A673 (cell line): ENCODE measurements around the gene SLC9C2. TPM values are rescaled to one million over a fixed set of nuclear protein-coding genes. Genes with fewer than 3 reads are reported as not detected.

Experiments
- BruUV-seq: library from RNA; stranded (reverse); fragments of 400-500 nt; replicated peaks from 2 replicates; lab custom pipeline; 2021; lab: Mats Ljungman, UMichigan
- CTCF ChIA-PET: fragments of 300-600 bp; sonication (Branson Sonifier 250); formaldehyde crosslinking; loops from one replicate; lab custom pipeline; 2022; ENCODE audit warnings: antibody characterized with exemption; lab: Charles Lee
- POLR2A ChIA-PET: fragments of 300-600 bp; sonication (Branson Sonifier 250); formaldehyde crosslinking; loops from one replicate; lab custom pipeline; 2022; ENCODE audit warnings: antibody characterized with exemption; ENCODE audit not compliant: low non-redundant PET; lab: Charles Lee
- DNase-seq: peaks from one replicate; pipeline ENCODE4 v3.0.0-alpha.2; 2015; ENCODE audit warnings: low spot score
- H3K27ac ChIP-seq: fragments of 200-600 bp; sonication (generic); 2 replicates; pipeline ENCODE4 v1.5.1; 2016; ENCODE audit warnings: mixed run types, low read depth, mild to moderate bottlenecking, mixed read lengths, antibody characterized with exemption, low read length; ENCODE audit not compliant: poor library complexity, severe bottlenecking
- H3K27me3 ChIP-seq: fragments of 200-600 bp; sonication (generic); replicated peaks from 2 replicates; pipeline ENCODE4 v1.6.1; 2017; ENCODE audit warnings: mixed run types, low read depth, mild to moderate bottlenecking, mixed read lengths, antibody characterized with exemption, low read length; ENCODE audit not compliant: insufficient read depth, poor library complexity
- H3K36me3 ChIP-seq: fragments of 200-600 bp; sonication (generic); 2 replicates; pipeline ENCODE4 v1.6.1; 2016; ENCODE audit warnings: mixed run types, mild to moderate bottlenecking, mixed read lengths, antibody characterized with exemption, low read length; ENCODE audit not compliant: insufficient read depth, poor library complexity, severe bottlenecking
- H3K4me1 ChIP-seq: fragments of 200-600 bp; sonication (generic); 2 replicates; pipeline ENCODE4 v1.6.1; 2017; ENCODE audit warnings: mixed run types, mild to moderate bottlenecking, mixed read lengths, antibody characterized with exemption, low read length; ENCODE audit not compliant: insufficient read depth, poor library complexity, severe bottlenecking
- H3K4me3 ChIP-seq: fragments of 200-600 bp; sonication (generic); 2 replicates; pipeline ENCODE4 v1.5.1; 2016; ENCODE audit warnings: low read depth, mixed run types, mild to moderate bottlenecking, mixed read lengths, low read length; ENCODE audit not compliant: poor library complexity, severe bottlenecking
- H3K9me3 ChIP-seq: fragments of 200-600 bp; sonication (generic); 2 replicates; pipeline ENCODE4 v1.6.1; 2016; ENCODE audit warnings: mixed run types, low read depth, mild to moderate bottlenecking, mixed read lengths, antibody characterized with exemption, low read length; ENCODE audit not compliant: poor library complexity, severe bottlenecking
- CTCF ChIP-seq: fragments of 300-800, 200-600 bp; sonication (generic); conservative IDR thresholded peaks from 2 replicates; pipeline ENCODE4 v1.5.1; 2017; ENCODE audit warnings: low read depth, mild to moderate bottlenecking, antibody characterized with exemption, low read length, moderate library complexity, mixed read lengths
- EZH2 ChIP-seq: fragments of 200-600 bp; sonication (generic); IDR thresholded peaks from 2 replicates; pipeline ENCODE4 v1.6.1; 2017; ENCODE audit warnings: borderline replicate concordance, low read depth, mild to moderate bottlenecking, mixed read lengths, antibody characterized with exemption, low read length; ENCODE audit not compliant: poor library complexity, severe bottlenecking
- intact Hi-C: fragments of 100-400 bp; cut with micrococcal nuclease; formaldehyde crosslinking; loops from one replicate; pipeline ENCODE4 v1.10.0; 2022; ENCODE audit not compliant: unreplicated experiment
- total RNA-seq: library from RNA; stranded (reverse); gene quantifications from 2 replicates; pipeline ENCODE4 v1.2.3, GENCODE V29; 2021

The SLC9C2 gene
- total RNA-seq, 1 experiment from 2014 or later = not detected

GRCh38 chr1:173554089-173554488 lies 48.8 kb downstream of the SLC9C2 start:
- H3K4me3 ChIP-seq = no peak overlapping the region
- no peaks in the 10 kb centered on the region for H3K9me3 ChIP-seq
- H3K27ac ChIP-seq = no peak overlapping the region
- ChIA-PET CTCF (no interaction called here), POLR2A (no interaction called here)
- H3K36me3 ChIP-seq = no peaks in the 10 kb centered on the region
- H3K27me3 ChIP-seq = no peaks in the 10 kb centered on the region
- DNase-seq = no peak
- intact Hi-C loops = no loop called here
- TF ChIP-seq CTCF = no peak
- no peak for TF ChIP-seq EZH2
- no peaks in the 10 kb centered on the region for H3K4me1 ChIP-seq
- no TSS peak for BruUV-seq

GRCh38 chr1:173553312-173553711 lies 49.6 kb downstream of the SLC9C2 start:
- intact Hi-C loops = no loop called here
- BruUV-seq = no TSS peak
- ChIA-PET CTCF (no interaction called here), POLR2A (no interaction called here)
- TF ChIP-seq EZH2 = no peak
- Histone ChIP-seq H3K27ac (no peak overlapping the region), H3K4me3 (no peak overlapping the region), H3K27me3 (no peaks in the 10 kb centered on the region), H3K9me3 (no peaks in the 10 kb centered on the region), H3K36me3 (no peaks in the 10 kb centered on the region), H3K4me1 (no peaks in the 10 kb centered on the region)
- no peak for DNase-seq

- ChIA-PET POLR2A (no interaction called here), CTCF (no interaction called here)
- Histone ChIP-seq H3K27ac (no peak overlapping the region), H3K9me3 (no peaks in the 10 kb centered on the region), H3K4me1 (no peaks in the 10 kb centered on the region), H3K27me3 (no peaks in the 10 kb centered on the region), H3K36me3 (no peaks in the 10 kb centered on the region), H3K4me3 (no peak overlapping the region)
- no peak for DNase-seq
- TF ChIP-seq CTCF (no peak), EZH2 (no peak)
- intact Hi-C loops = no loop called here
- BruUV-seq = no TSS peak
Observed at GRCh38 chr1:173551699-173552098, 51.2 kb downstream of the SLC9C2 start.

- Histone ChIP-seq H3K4me1 (no peaks in the 10 kb centered on the region), H3K9me3 (no peaks in the 10 kb centered on the region), H3K36me3 (no peaks in the 10 kb centered on the region), H3K27me3 (no peaks in the 10 kb centered on the region), H3K4me3 (no peak overlapping the region), H3K27ac (no peak overlapping the region)
- ChIA-PET CTCF (no interaction called here), POLR2A (no interaction called here)
- intact Hi-C loops = no loop called here
- no peak for DNase-seq
- TF ChIP-seq CTCF (no peak), EZH2 (no peak)
- no TSS peak for BruUV-seq
Observed at GRCh38 chr1:173549813-173550212, 53.1 kb downstream of the SLC9C2 start.
